Measurements from ENCODE around the gene ZNF467.

Gene ZNF467

GRCh38 chr7:149759093-149759860 lies 14.1 kb downstream of the ZNF467 start:
- Histone ChIP-seq H3K9ac (ENCODE audit: low read depth, low read length) (no peak overlapping the region), H3K36me3 (ENCODE audit: insufficient read depth, low read length) (no peaks in the 10 kb centered on the region), H3K27ac (ENCODE audit: low read length) (no peak overlapping the region), H3K4me1 (ENCODE audit: insufficient read depth, low read length) (no peaks in the 10 kb centered on the region), H4K20me1 (ENCODE audit: insufficient read depth, low read length) (no peaks in the 10 kb centered on the region), H3K27me3 (ENCODE audit: insufficient read depth, low read length, poor library complexity) (no peaks in the 10 kb centered on the region), H2AFZ (ENCODE audit: low read depth, low read length) (no peak overlapping the region), H3K4me2 (ENCODE audit: insufficient read depth, low read length) (no peak overlapping the region), H3K9me3 (ENCODE audit: insufficient read depth, low read length, severe bottlenecking) (no peaks in the 10 kb centered on the region), H3K79me2 (ENCODE audit: insufficient read depth, low read length) (no peaks in the 10 kb centered on the region), H3K4me3 (ENCODE audit: low read depth in 1 of 2, low read length in 2 of 2) (no peak overlapping the region)
- TF ChIP-seq EZH2 (IDR thresholded peaks at IDR 0.05; ENCODE audit: borderline replicate concordance, low read depth, low read length, severe bottlenecking) (no peak), CTCF (IDR thresholded peaks at IDR 0.05; ENCODE audit: borderline replicate concordance, extremely low read depth, low read length, poor library complexity, severe bottlenecking) (no peak)
- no peak for DNase-seq
- ATAC-seq (ENCODE audit: insufficient read depth, low read depth) = no peak

- H3K4me3 ChIP-seq (ENCODE audit: low read depth in 1 of 2, low read length in 2 of 2) = no peak overlapping the region
- DNase-seq = no peak
- H3K27ac ChIP-seq (ENCODE audit: low read length) = no peak overlapping the region
- no peak for ATAC-seq (ENCODE audit: insufficient read depth, low read depth)
- H3K4me1 ChIP-seq (ENCODE audit: insufficient read depth, low read length) = no peaks in the 10 kb centered on the region
- peak; percentile 49 for TF ChIP-seq CTCF (IDR thresholded peaks at IDR 0.05; ENCODE audit: borderline replicate concordance, extremely low read depth, low read length, poor library complexity, severe bottlenecking)
- TF ChIP-seq EZH2 (IDR thresholded peaks at IDR 0.05; ENCODE audit: borderline replicate concordance, low read depth, low read length, severe bottlenecking) = no peak
- H3K9ac ChIP-seq (ENCODE audit: low read depth, low read length) = no peak overlapping the region
- no peaks in the 10 kb centered on the region for H3K36me3 ChIP-seq (ENCODE audit: insufficient read depth, low read length)
- no peaks in the 10 kb centered on the region for H3K9me3 ChIP-seq (ENCODE audit: insufficient read depth, low read length, severe bottlenecking)
- peaks cover 6% of the 10 kb centered on the region for H3K27me3 ChIP-seq (ENCODE audit: insufficient read depth, low read length, poor library complexity)
- H3K79me2 ChIP-seq (ENCODE audit: insufficient read depth, low read length) = no peaks in the 10 kb centered on the region
- no peaks in the 10 kb centered on the region for H4K20me1 ChIP-seq (ENCODE audit: insufficient read depth, low read length)
- H2AFZ ChIP-seq (ENCODE audit: low read depth, low read length) = no peak overlapping the region
- no peak overlapping the region for H3K4me2 ChIP-seq (ENCODE audit: insufficient read depth, low read length)
Measured at GRCh38 chr7:149753375-149754233, 19.8 kb downstream of the ZNF467 start.

- TF ChIP-seq EZH2 (IDR thresholded peaks at IDR 0.05; ENCODE audit: borderline replicate concordance, low read depth, low read length, severe bottlenecking) (no peak), CTCF (IDR thresholded peaks at IDR 0.05; ENCODE audit: borderline replicate concordance, extremely low read depth, low read length, poor library complexity, severe bottlenecking) (no peak)
- peaks cover 6% of the 10 kb centered on the region for H3K27me3 ChIP-seq (ENCODE audit: insufficient read depth, low read length, poor library complexity)
- H3K36me3 ChIP-seq (ENCODE audit: insufficient read depth, low read length) = no peaks in the 10 kb centered on the region
- H2AFZ ChIP-seq (ENCODE audit: low read depth, low read length) = no peak overlapping the region
- no peak overlapping the region for H3K4me3 ChIP-seq (ENCODE audit: low read depth in 1 of 2, low read length in 2 of 2)
- H3K79me2 ChIP-seq (ENCODE audit: insufficient read depth, low read length) = no peaks in the 10 kb centered on the region
- no peak overlapping the region for H3K4me2 ChIP-seq (ENCODE audit: insufficient read depth, low read length)
- no peak overlapping the region for H3K9ac ChIP-seq (ENCODE audit: low read depth, low read length)
- no peaks in the 10 kb centered on the region for H3K4me1 ChIP-seq (ENCODE audit: insufficient read depth, low read length)
- ATAC-seq (ENCODE audit: insufficient read depth, low read depth) (no peak), DNase-seq (no peak)
- no peaks in the 10 kb centered on the region for H4K20me1 ChIP-seq (ENCODE audit: insufficient read depth, low read length)
- H3K9me3 ChIP-seq (ENCODE audit: insufficient read depth, low read length, severe bottlenecking) = no peaks in the 10 kb centered on the region
- no peak overlapping the region for H3K27ac ChIP-seq (ENCODE audit: low read length)
Measured at GRCh38 chr7:149752646-149753045, 20.7 kb downstream of the ZNF467 start.
